PC-3 (cell line): ENCODE data around the gene TP53I13.

ENCODE experiments used
- CTCF ChIP-seq: fragments of 300-600 bp; sonication (generic); conservative IDR thresholded peaks from 2 replicates; pipeline ENCODE4 v1.5.1; 2017; ENCODE audit warnings: antibody characterized with exemption, low read depth, mild to moderate bottlenecking, low read length
- EZH2 ChIP-seq: fragments of 300-600 bp; sonication (generic); IDR thresholded peaks from one replicate; pipeline ENCODE4 v1.6.1; 2017; ENCODE audit warnings: antibody characterized with exemption, mild to moderate bottlenecking, low read length; ENCODE audit not compliant: unreplicated experiment
- EZH2phosphoT487 ChIP-seq: fragments of 300-600 bp; sonication (generic); IDR thresholded peaks from 2 replicates; pipeline ENCODE4 v1.6.1; 2018; ENCODE audit warnings: mild to moderate bottlenecking, antibody characterized with exemption, low read length, borderline replicate concordance

- TF ChIP-seq EZH2, result no peak
- TF ChIP-seq CTCF, result 0 out of 2 replicates have a peak, but pooled peaks have one; percentile 21
- no peak for TF ChIP-seq EZH2phosphoT487
These were observed 50.8 kb downstream of the TP53I13 start for GRCh38 chr17:29619251-29619650.
